Measurements from ENCODE around the gene SSNA1.

Gene SSNA1

DNA sequence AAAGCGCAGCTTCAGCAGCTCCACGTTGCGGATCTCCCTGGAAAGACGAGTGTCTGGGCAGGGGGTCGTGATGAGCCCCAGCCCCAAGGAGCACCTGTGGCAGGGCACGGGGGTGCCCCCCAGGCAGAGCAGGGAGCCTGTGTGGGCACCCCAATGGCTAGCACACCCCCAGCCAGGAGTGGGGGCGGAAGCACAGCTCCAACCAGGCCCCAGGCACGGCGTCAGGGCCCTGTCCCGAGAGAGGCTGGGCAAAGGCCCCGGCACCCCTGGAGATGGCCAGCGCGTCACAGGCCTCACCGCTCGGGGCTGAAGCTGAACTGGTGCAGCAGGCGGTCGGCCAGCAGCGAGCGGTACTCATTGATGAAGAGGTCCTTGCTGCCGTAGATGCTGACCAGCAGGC, 8.0 kb upstream of the SSNA1 start:
- no peak for FAIRE-seq
- TF ChIP-seq TAF1 (IDR thresholded peaks at IDR 0.05; ENCODE audit: borderline replicate concordance, low read depth, low read length) (no peak), POLR2A (IDR thresholded peaks at IDR 0.05; ENCODE audit: low read depth, low read length) (no peak), POLR2AphosphoS5 (IDR thresholded peaks at IDR 0.05; ENCODE audit: low read depth, low read length) (no peak)
- DNase-seq (ENCODE audit: insufficient read length) = no peak

DNA sequence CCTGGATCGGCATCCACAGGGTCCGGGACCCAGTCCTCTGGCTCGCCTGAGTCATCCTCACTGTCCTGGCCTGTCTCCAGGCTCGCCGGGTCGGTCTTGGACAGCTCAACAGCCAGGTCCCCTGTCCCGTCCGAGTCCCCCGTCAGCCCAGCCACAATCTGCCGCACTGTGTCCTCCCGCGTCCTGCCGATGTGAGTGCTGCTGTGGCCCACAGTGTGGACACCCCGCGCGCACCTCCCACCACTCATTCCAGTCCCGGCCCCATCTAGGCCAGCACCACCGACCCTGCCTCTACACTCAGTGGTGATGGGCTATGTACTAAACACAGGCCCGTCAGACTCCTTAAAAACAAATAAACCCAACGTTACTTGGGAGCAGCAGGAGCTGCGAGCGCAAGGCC, 6.8 kb upstream of the SSNA1 start:
- DNase-seq (ENCODE audit: insufficient read length) (no peak), FAIRE-seq (no peak)
- no peak for TF ChIP-seq POLR2AphosphoS5 (IDR thresholded peaks at IDR 0.05; ENCODE audit: low read depth, low read length)
- TF ChIP-seq TAF1 (IDR thresholded peaks at IDR 0.05; ENCODE audit: borderline replicate concordance, low read depth, low read length) = no peak
- no peak for TF ChIP-seq POLR2A (IDR thresholded peaks at IDR 0.05; ENCODE audit: low read depth, low read length)

DNA sequence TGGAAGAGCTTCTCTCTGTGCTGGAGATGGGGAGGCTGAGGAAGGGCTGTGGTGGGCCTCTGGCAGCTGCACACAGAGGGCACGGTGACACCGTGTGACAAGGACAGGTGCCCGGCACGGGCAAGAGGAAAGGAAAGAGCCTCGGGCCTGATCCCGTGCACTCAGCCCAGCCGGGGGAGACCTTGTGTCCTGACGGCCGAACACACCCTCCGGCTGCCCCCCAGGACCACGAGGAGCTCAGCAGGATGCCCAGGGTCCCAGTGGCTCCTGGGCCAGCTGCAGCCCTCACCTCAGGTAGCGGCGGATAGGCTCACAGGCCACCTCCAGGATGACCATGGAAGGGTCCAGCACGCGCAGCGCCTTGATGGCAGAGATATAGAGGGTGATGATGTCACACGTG, 5.6 kb upstream of the SSNA1 start:
- no peak for TF ChIP-seq TAF1 (IDR thresholded peaks at IDR 0.05; ENCODE audit: borderline replicate concordance, low read depth, low read length)
- DNase-seq (ENCODE audit: insufficient read length) (no peak), FAIRE-seq (no peak)

DNA sequence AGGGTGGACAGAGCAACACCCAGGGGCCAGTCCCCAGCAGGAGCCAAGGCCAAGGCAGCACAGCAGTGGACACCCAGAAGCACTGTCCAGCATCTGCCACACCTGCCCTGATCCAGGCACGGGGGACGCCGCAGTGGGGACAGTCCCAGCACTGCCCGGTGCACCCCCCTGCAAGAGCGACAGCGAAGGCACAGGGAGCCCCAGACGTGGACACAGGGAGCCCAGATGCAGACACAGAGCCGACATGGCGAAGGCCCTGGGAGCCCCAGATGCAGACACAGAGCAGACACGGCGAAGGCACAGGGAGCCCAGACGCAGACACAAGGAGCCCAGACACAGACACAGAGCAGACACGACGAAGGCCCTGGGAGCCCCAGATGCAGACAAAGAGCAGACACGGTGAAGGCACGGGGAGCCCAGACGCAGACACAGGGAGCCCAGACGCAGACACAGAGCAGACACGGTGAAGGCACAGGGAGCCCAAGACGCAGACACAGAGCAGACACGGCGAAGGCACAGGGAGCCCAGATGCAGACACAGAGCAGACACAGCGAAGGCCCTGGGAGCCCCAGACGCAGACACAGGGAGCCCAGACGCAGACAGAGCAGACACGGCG, 4.4 kb upstream of the SSNA1 start:
- DNase-seq (ENCODE audit: insufficient read length) = no peak
- no peak for FAIRE-seq
- TF ChIP-seq TAF1 (IDR thresholded peaks at IDR 0.05; ENCODE audit: borderline replicate concordance, low read depth, low read length) (no peak), POLR2A (IDR thresholded peaks at IDR 0.05; ENCODE audit: low read depth, low read length) (no peak)

DNA sequence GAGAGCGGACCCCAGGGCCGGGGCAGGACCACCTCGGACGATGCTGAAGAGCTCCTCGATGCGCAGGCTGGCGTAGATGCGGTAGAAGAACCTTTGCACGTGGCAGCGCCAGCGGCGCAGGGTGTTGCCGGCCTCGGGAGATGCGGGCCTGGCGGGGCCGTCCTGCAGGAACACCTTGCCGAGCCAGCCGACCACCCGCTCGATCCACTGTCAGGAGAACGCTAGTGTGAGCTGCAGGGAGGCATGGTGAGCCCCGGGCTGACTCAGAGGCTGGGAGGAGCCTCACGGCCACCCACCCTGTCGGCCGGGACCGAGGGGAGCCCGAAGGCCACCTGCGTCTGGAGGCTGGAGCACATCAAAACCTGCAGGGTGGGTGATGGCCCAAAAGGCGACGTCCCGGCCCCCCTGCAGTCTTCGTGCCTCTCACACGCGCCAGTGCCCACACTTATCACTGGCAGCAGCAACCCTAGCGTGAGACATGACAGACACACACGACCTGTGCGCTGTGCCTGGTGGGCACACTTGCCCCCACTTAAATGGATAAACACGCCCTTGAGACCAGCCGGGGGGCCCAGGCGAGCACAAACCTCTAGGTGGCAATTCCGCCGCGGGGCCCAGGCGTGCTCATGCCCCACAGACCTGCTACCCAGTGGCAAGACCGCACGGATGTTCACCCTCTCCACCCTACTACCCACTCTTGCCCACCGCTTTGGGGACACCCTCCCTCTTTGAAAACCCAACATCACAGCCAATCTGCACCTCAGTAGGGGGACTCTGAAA, 3.4 kb upstream of the SSNA1 start:
- no peak for DNase-seq (ENCODE audit: insufficient read length)
- FAIRE-seq = no peak
- TF ChIP-seq POLR2A (IDR thresholded peaks at IDR 0.05; ENCODE audit: low read depth, low read length) (no peak), TAF1 (IDR thresholded peaks at IDR 0.05; ENCODE audit: borderline replicate concordance, low read depth, low read length) (no peak), POLR2AphosphoS5 (IDR thresholded peaks at IDR 0.05; ENCODE audit: low read depth, low read length) (no peak)

DNA sequence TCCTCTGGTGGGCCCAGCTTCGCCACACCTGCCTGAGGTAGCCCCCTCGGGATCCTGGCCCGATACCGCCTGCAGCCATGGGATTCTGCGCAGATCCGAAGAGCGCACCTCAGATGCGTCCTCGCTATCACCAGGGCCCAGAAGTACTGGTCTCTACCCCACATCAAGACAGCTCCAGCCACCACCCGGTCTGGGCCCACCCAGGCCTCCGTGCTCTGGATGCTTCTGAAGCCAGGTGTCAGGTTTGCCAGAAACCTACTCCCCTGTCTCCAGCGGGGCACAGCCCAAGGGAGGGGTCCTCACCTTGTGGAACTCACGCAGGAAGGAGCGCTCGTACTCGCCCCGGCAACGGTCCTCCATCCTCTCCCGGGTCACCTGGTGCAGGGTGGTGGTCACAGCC, 2.6 kb upstream of the SSNA1 start:
- TF ChIP-seq POLR2AphosphoS5 (IDR thresholded peaks at IDR 0.05; ENCODE audit: low read depth, low read length) (no peak), TAF1 (IDR thresholded peaks at IDR 0.05; ENCODE audit: borderline replicate concordance, low read depth, low read length) (no peak), POLR2A (IDR thresholded peaks at IDR 0.05; ENCODE audit: low read depth, low read length) (no peak)
- FAIRE-seq (no peak), DNase-seq (ENCODE audit: insufficient read length) (no peak)

DNA sequence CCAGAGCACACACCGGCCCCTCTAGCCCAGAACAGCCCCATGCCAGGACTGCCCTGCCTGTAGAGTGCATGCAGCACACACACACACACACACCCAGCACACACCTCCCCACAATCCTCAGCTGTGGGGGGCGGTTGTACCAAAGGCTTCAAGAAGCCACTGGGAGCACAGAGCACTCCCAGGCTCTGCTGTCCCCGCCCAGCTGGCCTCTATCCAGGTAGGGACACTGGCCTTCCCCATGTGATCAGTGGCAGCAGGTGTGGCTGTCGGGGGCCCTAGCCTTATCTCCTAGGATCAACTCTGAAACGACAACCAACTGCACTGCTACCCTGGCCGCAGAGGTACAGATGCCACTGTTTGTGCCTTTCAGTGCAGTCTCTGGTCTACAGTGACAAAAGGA, 2.1 kb upstream of the SSNA1 start:
- DNase-seq (ENCODE audit: insufficient read length) (no peak), FAIRE-seq (no peak)
- TF ChIP-seq TAF1 (IDR thresholded peaks at IDR 0.05; ENCODE audit: borderline replicate concordance, low read depth, low read length) = no peak
- TF ChIP-seq POLR2AphosphoS5 (IDR thresholded peaks at IDR 0.05; ENCODE audit: low read depth, low read length) = no peak
- TF ChIP-seq POLR2A (IDR thresholded peaks at IDR 0.05; ENCODE audit: low read depth, low read length) = no peak

DNA sequence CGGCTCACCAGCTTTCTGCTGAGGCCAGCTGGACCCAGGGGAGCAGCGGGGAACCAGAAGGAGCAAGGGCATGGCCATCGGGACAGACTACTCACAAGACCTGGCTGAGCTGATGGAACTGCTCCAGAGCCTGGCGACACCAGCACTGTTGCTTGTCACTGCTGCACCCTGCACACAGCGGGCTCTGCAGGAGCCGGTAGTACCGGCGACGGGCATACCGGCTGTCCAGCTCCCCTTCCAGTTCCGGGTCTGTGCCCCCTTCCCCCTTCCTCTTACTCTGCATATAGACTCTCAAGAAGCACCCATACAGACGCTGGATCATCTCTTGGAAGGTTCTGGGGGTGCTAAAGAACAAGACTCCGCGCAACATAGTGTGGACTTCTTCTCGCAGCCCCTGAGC, 1.1 kb upstream of the SSNA1 start:
- peak; percentile 21 for FAIRE-seq
- TF ChIP-seq POLR2AphosphoS5 (IDR thresholded peaks at IDR 0.05; ENCODE audit: low read depth, low read length) (no peak), TAF1 (IDR thresholded peaks at IDR 0.05; ENCODE audit: borderline replicate concordance, low read depth, low read length) (no peak), POLR2A (IDR thresholded peaks at IDR 0.05; ENCODE audit: low read depth, low read length) (no peak)
- no peak for DNase-seq (ENCODE audit: insufficient read length)

DNA sequence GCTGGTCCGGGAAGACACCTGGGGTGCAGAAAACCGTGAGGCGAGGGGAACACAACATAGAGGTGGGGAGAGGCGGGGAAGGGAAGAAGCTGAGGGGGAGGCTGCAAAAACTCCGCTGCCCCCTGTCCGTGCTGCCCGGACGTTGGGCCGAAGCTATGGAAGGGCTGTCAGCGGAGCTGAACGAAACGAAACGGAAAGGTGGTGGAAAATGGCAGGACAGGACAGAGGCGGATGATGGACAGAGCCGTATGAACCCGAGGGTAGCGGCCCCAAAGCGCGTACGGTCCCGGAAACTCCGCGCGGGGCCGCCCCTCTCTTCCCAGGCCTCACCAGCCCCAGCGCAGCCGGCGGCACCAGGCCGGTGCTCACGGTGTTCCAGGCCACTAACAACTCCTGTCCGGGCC, 388 bp upstream of the SSNA1 start:
- TF ChIP-seq POLR2AphosphoS5 (IDR thresholded peaks at IDR 0.05; ENCODE audit: low read depth, low read length) (no peak), POLR2A (IDR thresholded peaks at IDR 0.05; ENCODE audit: low read depth, low read length) (no peak), TAF1 (IDR thresholded peaks at IDR 0.05; ENCODE audit: borderline replicate concordance, low read depth, low read length) (no peak)
- FAIRE-seq = no peak

DNA sequence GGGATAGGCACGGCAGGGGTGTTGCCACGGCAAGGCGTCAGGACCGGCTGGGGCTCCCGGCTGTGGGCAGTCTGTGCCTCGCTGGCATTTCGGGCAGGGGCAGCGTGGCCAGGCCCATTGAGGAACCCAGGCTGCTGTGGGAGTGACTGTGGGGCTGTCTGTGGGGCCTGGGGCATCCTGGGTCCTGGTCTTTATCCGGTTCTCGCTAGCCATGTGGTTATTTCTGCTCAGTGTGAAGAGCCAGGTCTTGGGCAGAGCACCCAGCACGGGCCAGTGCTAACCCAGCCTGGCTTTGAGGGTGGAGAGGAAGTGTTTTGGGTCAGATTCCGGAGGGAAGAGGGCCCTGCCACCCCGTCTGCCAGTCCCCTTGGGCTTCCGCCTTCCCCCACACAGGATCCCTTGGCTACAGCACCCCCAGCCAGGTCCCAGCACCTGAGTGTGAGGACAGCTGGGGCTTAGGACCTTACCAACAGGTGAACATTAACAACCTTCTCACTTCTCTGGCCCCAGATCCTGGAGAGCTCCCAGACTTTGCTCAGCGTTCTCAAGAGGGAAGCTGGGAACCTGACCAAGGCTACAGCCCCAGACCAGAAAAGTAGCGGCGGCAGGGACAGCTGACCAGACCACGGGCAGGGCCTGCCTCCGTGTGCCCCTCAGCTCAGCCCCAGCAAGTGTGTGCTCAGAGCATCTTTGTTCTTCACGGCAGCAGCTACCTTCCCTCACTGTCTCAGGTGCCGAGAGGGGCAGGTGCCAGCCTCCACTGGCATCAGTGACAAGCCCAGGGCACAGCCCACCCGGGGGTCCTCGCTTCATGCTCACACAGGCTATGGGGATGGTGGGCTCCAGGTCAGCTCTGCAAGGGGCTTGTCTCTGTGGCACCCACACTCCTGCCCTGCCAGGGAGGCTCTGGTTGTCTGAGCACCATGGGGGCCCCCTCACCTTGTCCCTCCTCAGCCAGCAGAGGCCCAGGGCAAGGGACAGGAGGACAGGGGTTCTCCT, 1.1 kb downstream of the SSNA1 start:
- TF ChIP-seq TAF1 (IDR thresholded peaks at IDR 0.05; ENCODE audit: borderline replicate concordance, low read depth, low read length) (no peak), POLR2A (IDR thresholded peaks at IDR 0.05; ENCODE audit: low read depth, low read length) (0 out of 2 replicates have a peak, but pooled peaks have one; percentile 1), POLR2AphosphoS5 (IDR thresholded peaks at IDR 0.05; ENCODE audit: low read depth, low read length) (no peak)
- no peak for FAIRE-seq
- DNase-seq (ENCODE audit: insufficient read length) = no peak

More for the DNA sequence above, 388 bp upstream of the SSNA1 start:
- DNase-seq (ENCODE audit: insufficient read length) = no peak

DNA sequence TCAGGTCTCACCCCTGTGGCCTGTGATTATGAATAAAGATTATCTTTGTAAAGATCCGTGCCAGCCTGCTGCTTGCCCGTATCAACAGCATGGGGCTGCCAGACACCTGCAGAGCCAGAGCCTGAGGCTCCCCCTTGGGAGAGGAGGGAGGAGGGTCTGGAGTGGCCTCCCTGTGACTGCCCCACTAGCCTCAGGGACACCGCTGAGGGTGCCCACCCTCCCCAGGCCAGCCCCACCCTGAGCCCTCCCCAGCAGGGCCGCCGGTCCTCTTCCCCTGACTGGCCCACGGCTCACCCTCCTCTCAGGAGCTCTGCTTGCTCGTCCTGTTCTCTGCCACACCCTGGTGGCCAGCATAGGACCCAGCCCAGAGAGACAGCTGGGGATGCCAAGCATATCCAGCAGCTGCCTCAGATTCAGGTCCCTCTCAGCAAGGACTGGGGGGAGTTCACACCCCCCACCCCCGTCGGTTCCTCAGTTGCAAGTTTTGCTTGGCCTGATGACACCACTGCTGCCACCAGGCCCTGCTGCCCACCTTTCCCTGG, 1.9 kb downstream of the SSNA1 start:
- TF ChIP-seq TAF1 (IDR thresholded peaks at IDR 0.05; ENCODE audit: borderline replicate concordance, low read depth, low read length) = no peak
- no peak for TF ChIP-seq POLR2A (IDR thresholded peaks at IDR 0.05; ENCODE audit: low read depth, low read length)
- no peak for TF ChIP-seq POLR2AphosphoS5 (IDR thresholded peaks at IDR 0.05; ENCODE audit: low read depth, low read length)
- FAIRE-seq (no peak), DNase-seq (ENCODE audit: insufficient read length) (no peak)
